NT2/D1 (cell line): ENCODE data around the gene RHBDF1.

ENCODE experiments used
- YY1 ChIP-seq: IDR thresholded peaks from 2 replicates; pipeline ENCODE4 v1.6.1; 2011; ENCODE audit not compliant: insufficient read length, insufficient read depth
- ZNF274 ChIP-seq: IDR thresholded peaks from 2 replicates; pipeline ENCODE4 v1.6.1; 2011; ENCODE audit warnings: mild to moderate bottlenecking, low read depth, low read length

GRCh38 chr16:112153-112840 is 39.9 kb upstream of the RHBDF1 start:
- TF ChIP-seq YY1 (no peak), ZNF274 (no peak)
